ENCODE results near the gene GPM6B.

DNA sequence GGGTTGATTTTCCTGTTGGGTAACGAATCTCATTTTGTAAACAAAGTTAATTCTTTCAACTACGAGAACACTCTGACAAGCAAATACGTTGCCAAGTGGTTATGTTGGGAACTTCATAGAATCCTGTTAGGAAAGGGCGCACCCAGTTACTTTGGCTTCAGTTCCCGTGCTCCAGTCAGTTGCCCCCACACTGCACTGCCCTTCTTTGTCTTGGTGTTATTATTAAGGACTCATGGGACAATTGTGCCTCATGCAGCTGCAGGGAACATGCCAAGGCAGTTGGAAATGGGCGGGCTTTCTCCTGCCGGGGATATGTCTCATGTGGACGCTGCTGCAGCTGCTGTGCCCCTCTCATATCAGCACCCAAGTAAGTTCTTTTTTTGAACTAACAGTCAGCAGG is 53.4 kb downstream of the GPM6B start:
- no peak for TF ChIP-seq POLR2AphosphoS5 (IDR thresholded peaks at IDR 0.05)
- TF ChIP-seq, protein P1, sequence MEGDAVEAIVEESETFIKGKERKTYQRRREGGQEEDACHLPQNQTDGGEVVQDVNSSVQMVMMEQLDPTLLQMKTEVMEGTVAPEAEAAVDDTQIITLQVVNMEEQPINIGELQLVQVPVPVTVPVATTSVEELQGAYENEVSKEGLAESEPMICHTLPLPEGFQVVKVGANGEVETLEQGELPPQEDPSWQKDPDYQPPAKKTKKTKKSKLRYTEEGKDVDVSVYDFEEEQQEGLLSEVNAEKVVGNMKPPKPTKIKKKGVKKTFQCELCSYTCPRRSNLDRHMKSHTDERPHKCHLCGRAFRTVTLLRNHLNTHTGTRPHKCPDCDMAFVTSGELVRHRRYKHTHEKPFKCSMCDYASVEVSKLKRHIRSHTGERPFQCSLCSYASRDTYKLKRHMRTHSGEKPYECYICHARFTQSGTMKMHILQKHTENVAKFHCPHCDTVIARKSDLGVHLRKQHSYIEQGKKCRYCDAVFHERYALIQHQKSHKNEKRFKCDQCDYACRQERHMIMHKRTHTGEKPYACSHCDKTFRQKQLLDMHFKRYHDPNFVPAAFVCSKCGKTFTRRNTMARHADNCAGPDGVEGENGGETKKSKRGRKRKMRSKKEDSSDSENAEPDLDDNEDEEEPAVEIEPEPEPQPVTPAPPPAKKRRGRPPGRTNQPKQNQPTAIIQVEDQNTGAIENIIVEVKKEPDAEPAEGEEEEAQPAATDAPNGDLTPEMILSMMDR (IDR thresholded peaks at IDR 0.05; ENCODE audit: poor library complexity, severe bottlenecking) = no peak
- TF ChIP-seq RAD21 (conservative IDR thresholded peaks at IDR 0.05) = no peak
- no peak for TF ChIP-seq EP300 (conservative IDR thresholded peaks at IDR 0.05; ENCODE audit: poor library complexity, severe bottlenecking)
- no peak for TF ChIP-seq EZH2 (IDR thresholded peaks at IDR 0.05; ENCODE audit: borderline replicate concordance, insufficient read depth, low read length, poor library complexity, severe bottlenecking)
- TF ChIP-seq TAF1 (IDR thresholded peaks at IDR 0.05; ENCODE audit: low read depth) = no peak
- TF ChIP-seq, protein P2, sequence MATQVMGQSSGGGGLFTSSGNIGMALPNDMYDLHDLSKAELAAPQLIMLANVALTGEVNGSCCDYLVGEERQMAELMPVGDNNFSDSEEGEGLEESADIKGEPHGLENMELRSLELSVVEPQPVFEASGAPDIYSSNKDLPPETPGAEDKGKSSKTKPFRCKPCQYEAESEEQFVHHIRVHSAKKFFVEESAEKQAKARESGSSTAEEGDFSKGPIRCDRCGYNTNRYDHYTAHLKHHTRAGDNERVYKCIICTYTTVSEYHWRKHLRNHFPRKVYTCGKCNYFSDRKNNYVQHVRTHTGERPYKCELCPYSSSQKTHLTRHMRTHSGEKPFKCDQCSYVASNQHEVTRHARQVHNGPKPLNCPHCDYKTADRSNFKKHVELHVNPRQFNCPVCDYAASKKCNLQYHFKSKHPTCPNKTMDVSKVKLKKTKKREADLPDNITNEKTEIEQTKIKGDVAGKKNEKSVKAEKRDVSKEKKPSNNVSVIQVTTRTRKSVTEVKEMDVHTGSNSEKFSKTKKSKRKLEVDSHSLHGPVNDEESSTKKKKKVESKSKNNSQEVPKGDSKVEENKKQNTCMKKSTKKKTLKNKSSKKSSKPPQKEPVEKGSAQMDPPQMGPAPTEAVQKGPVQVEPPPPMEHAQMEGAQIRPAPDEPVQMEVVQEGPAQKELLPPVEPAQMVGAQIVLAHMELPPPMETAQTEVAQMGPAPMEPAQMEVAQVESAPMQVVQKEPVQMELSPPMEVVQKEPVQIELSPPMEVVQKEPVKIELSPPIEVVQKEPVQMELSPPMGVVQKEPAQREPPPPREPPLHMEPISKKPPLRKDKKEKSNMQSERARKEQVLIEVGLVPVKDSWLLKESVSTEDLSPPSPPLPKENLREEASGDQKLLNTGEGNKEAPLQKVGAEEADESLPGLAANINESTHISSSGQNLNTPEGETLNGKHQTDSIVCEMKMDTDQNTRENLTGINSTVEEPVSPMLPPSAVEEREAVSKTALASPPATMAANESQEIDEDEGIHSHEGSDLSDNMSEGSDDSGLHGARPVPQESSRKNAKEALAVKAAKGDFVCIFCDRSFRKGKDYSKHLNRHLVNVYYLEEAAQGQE (IDR thresholded peaks at IDR 0.05; ENCODE audit: borderline replicate concordance) = no peak
- TF ChIP-seq SMC3 (conservative IDR thresholded peaks at IDR 0.05; ENCODE audit: poor library complexity) = no peak
- no peak for TF ChIP-seq MXI1 (conservative IDR thresholded peaks at IDR 0.05; ENCODE audit: poor library complexity, severe bottlenecking)
